ENCODE results near the gene ACYP2.

DNA sequence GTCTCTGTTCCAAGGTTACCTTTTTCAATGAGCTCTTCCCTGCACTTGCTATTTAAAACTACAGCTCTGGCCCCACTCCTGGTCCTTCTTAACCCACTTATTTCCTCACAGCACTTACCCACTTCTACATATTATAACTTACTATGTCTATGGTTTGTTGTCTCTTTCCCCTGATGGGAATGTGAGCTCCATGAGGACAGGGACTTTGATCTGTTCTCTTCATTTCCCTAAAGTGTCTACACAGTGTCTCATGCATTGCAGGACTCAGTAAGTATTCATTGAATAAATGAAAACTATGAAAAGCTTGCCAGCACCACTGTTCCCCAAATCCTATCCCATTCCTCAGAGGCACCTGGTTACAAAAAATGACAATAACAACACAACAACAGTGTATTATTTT is 18.3 kb upstream of the ACYP2 start:
- TF ChIP-seq EZH2 (IDR thresholded peaks at IDR 0.05; ENCODE audit: insufficient read depth, poor library complexity, severe bottlenecking), result no peak
- TF ChIP-seq EZH2phosphoT487 (IDR thresholded peaks at IDR 0.05; ENCODE audit: insufficient read depth, low read depth), result no peak

Measured in GM23248 (cell line).